ENCODE measurements around the gene GPATCH2.

Gene GPATCH2

GRCh38 chr1:217471403-217471802, 159.5 kb downstream of the GPATCH2 start:
- H3K27me3 ChIP-seq (ENCODE audit: insufficient read depth, low read length), result no peaks in the 10 kb centered on the region
- no peaks in the 10 kb centered on the region for H3K9me3 ChIP-seq (ENCODE audit: low read length)
- H3K4me1 ChIP-seq (ENCODE audit: insufficient read depth, low read length, severe bottlenecking), result no peaks in the 10 kb centered on the region
- no peaks in the 10 kb centered on the region for H3K9me2 ChIP-seq (ENCODE audit: low read depth, low read length)
- no peaks in the 10 kb centered on the region for H3K36me3 ChIP-seq (ENCODE audit: insufficient read depth, low read length)
- no peaks in the 10 kb centered on the region for H3K79me2 ChIP-seq (ENCODE audit: insufficient read depth, low read length)
- H2AFZ ChIP-seq (ENCODE audit: low read length), result no peak overlapping the region
- no peaks in the 10 kb centered on the region for H3F3A ChIP-seq (ENCODE audit: insufficient read depth, low read length)
- H4K20me1 ChIP-seq (ENCODE audit: insufficient read depth, low read length), result no peaks in the 10 kb centered on the region
- no peak overlapping the region for H3K4me3 ChIP-seq (ENCODE audit: low read depth, low read length, poor library complexity, severe bottlenecking)
- no peak overlapping the region for H3K4me2 ChIP-seq (ENCODE audit: low read length)
- no peak for TF ChIP-seq EZH2 (IDR thresholded peaks at IDR 0.05; ENCODE audit: borderline replicate concordance, low read length)
- no peak for TF ChIP-seq CTCF (IDR thresholded peaks at IDR 0.05; ENCODE audit: low read length)
- no peak overlapping the region for H3K9ac ChIP-seq (ENCODE audit: low read length)
- no peak overlapping the region for H3K27ac ChIP-seq (ENCODE audit: low read depth, low read length, poor library complexity, severe bottlenecking)

- TF ChIP-seq CTCF (IDR thresholded peaks at IDR 0.05; ENCODE audit: low read length), result no peak
- TF ChIP-seq EZH2 (IDR thresholded peaks at IDR 0.05; ENCODE audit: borderline replicate concordance, low read length), result no peak
- Histone ChIP-seq H3K79me2 (ENCODE audit: insufficient read depth, low read length) (no peaks in the 10 kb centered on the region), H3K4me2 (ENCODE audit: low read length) (no peak overlapping the region)
Measured at GRCh38 chr1:217469983-217470382, 160.9 kb downstream of the GPATCH2 start.

GRCh38 chr1:217465102-217465501, 165.8 kb downstream of the GPATCH2 start:
- Histone ChIP-seq H3K9ac (ENCODE audit: low read length) (no peak overlapping the region), H3K4me3 (ENCODE audit: low read depth, low read length, poor library complexity, severe bottlenecking) (no peak overlapping the region), H3K9me3 (ENCODE audit: low read length) (no peaks in the 10 kb centered on the region), H4K20me1 (ENCODE audit: insufficient read depth, low read length) (no peaks in the 10 kb centered on the region), H3K4me2 (ENCODE audit: low read length) (no peak overlapping the region), H3K4me1 (ENCODE audit: insufficient read depth, low read length, severe bottlenecking) (no peaks in the 10 kb centered on the region), H3K9me2 (ENCODE audit: low read depth, low read length) (no peaks in the 10 kb centered on the region), H3F3A (ENCODE audit: insufficient read depth, low read length) (no peaks in the 10 kb centered on the region), H3K27ac (ENCODE audit: low read depth, low read length, poor library complexity, severe bottlenecking) (no peak overlapping the region), H3K79me2 (ENCODE audit: insufficient read depth, low read length) (no peaks in the 10 kb centered on the region), H3K36me3 (ENCODE audit: insufficient read depth, low read length) (no peaks in the 10 kb centered on the region), H3K27me3 (ENCODE audit: insufficient read depth, low read length) (no peaks in the 10 kb centered on the region), H2AFZ (ENCODE audit: low read length) (no peak overlapping the region)
- TF ChIP-seq CTCF (IDR thresholded peaks at IDR 0.05; ENCODE audit: low read length) (no peak), EZH2 (IDR thresholded peaks at IDR 0.05; ENCODE audit: borderline replicate concordance, low read length) (no peak)

More at GRCh38 chr1:217469983-217470382, 160.9 kb downstream of the GPATCH2 start:
- Histone ChIP-seq H3K27me3 (ENCODE audit: insufficient read depth, low read length) (no peaks in the 10 kb centered on the region), H3K27ac (ENCODE audit: low read depth, low read length, poor library complexity, severe bottlenecking) (no peak overlapping the region), H2AFZ (ENCODE audit: low read length) (no peak overlapping the region), H3K36me3 (ENCODE audit: insufficient read depth, low read length) (no peaks in the 10 kb centered on the region), H3K4me3 (ENCODE audit: low read depth, low read length, poor library complexity, severe bottlenecking) (no peak overlapping the region), H4K20me1 (ENCODE audit: insufficient read depth, low read length) (no peaks in the 10 kb centered on the region), H3K9me3 (ENCODE audit: low read length) (no peaks in the 10 kb centered on the region), H3K9ac (ENCODE audit: low read length) (no peak overlapping the region), H3F3A (ENCODE audit: insufficient read depth, low read length) (no peaks in the 10 kb centered on the region), H3K4me1 (ENCODE audit: insufficient read depth, low read length, severe bottlenecking) (no peaks in the 10 kb centered on the region), H3K9me2 (ENCODE audit: low read depth, low read length) (no peaks in the 10 kb centered on the region)
